Measurements from ENCODE around the gene GABRA4.

GABRA4 gene

DNA sequence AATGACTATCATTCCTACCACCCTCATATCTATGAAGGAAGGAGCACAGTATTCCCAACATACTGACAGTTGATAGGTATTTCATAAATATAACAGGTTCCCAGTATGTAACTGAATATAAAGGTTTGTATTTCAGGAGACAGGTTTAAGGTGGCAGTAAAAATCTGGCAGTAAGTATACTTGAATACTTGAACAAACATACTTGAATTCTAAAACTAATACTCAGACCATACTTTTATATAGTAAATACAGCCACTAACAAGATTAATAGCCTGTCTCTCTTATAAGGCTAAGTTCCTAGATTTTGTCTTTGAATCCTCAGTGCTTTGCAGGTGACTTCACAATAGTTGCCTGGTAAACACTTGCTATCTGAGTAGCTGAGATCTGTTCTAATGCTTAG, 37.8 kb downstream of the GABRA4 start:
- no peaks in the 10 kb centered on the region for H3K9me3 ChIP-seq (ENCODE audit: control insufficient read depth, low read length)
- H3K4me1 ChIP-seq (ENCODE audit: control insufficient read depth, insufficient read depth, low read length, poor library complexity, severe bottlenecking): no peaks in the 10 kb centered on the region
- no peak overlapping the region for H3K27ac ChIP-seq (ENCODE audit: insufficient read depth, low read length, poor library complexity, severe bottlenecking)
- H3K4me3 ChIP-seq (ENCODE audit: insufficient read depth, low read depth, low read length, poor library complexity, severe bottlenecking): no peak overlapping the region
- H3K27me3 ChIP-seq (replicated peaks; ENCODE audit: control insufficient read depth, insufficient read depth, low read length, poor library complexity, severe bottlenecking): no peaks in the 10 kb centered on the region
- H3K36me3 ChIP-seq (ENCODE audit: control insufficient read depth, insufficient read depth, low read length): no peaks in the 10 kb centered on the region
- DNase-seq: no peak

DNA sequence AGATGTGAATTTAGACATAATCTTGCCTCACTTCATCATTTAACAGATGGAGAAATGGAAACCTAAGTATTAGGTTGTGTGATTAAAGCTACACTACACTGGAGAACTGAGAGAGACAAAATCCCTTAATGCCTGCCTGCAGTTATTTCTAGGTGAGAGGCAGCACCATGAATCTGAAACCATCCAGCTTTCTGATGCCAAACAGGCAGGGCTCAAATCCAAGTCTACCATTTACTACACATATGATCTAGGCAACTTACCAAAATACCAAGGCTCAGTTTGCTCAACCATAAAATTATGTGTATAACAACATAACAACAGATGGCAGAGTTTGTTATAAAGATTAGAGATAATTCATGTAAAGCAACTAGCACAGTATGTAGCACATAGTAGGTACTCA, 38.7 kb downstream of the GABRA4 start:
- Histone ChIP-seq H3K27ac (ENCODE audit: insufficient read depth, low read length, poor library complexity, severe bottlenecking) (no peak overlapping the region), H3K36me3 (ENCODE audit: control insufficient read depth, insufficient read depth, low read length) (no peaks in the 10 kb centered on the region), H3K9me3 (ENCODE audit: control insufficient read depth, low read length) (no peaks in the 10 kb centered on the region), H3K4me1 (ENCODE audit: control insufficient read depth, insufficient read depth, low read length, poor library complexity, severe bottlenecking) (no peaks in the 10 kb centered on the region), H3K27me3 (replicated peaks; ENCODE audit: control insufficient read depth, insufficient read depth, low read length, poor library complexity, severe bottlenecking) (no peaks in the 10 kb centered on the region), H3K4me3 (ENCODE audit: insufficient read depth, low read depth, low read length, poor library complexity, severe bottlenecking) (no peak overlapping the region)
- no peak for DNase-seq

DNA sequence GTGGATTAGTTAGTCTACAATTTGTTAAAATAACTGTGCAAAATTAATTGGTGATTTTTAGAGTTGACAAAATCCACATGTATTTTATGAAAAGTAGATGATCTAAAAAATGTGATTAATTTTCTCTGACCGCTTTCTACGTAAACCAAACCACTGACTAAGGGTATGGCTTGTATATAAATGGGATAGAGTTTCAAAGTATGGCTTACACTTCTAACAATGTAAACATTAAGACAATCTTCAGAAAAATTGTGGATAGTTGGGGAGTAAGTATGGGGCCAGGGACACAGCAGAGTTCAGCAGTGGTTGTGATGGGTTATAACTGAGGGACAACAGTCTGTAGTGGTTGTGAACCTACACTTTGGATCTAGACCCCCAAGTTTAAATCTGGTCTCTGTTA, 39.8 kb downstream of the GABRA4 start:
- no peaks in the 10 kb centered on the region for H3K36me3 ChIP-seq (ENCODE audit: control insufficient read depth, insufficient read depth, low read length)
- DNase-seq: no peak
- no peaks in the 10 kb centered on the region for H3K4me1 ChIP-seq (ENCODE audit: control insufficient read depth, insufficient read depth, low read length, poor library complexity, severe bottlenecking)
- H3K27ac ChIP-seq (ENCODE audit: insufficient read depth, low read length, poor library complexity, severe bottlenecking): no peak overlapping the region
- no peaks in the 10 kb centered on the region for H3K9me3 ChIP-seq (ENCODE audit: control insufficient read depth, low read length)
- no peaks in the 10 kb centered on the region for H3K27me3 ChIP-seq (replicated peaks; ENCODE audit: control insufficient read depth, insufficient read depth, low read length, poor library complexity, severe bottlenecking)
- no peak overlapping the region for H3K4me3 ChIP-seq (ENCODE audit: insufficient read depth, low read depth, low read length, poor library complexity, severe bottlenecking)

DNA sequence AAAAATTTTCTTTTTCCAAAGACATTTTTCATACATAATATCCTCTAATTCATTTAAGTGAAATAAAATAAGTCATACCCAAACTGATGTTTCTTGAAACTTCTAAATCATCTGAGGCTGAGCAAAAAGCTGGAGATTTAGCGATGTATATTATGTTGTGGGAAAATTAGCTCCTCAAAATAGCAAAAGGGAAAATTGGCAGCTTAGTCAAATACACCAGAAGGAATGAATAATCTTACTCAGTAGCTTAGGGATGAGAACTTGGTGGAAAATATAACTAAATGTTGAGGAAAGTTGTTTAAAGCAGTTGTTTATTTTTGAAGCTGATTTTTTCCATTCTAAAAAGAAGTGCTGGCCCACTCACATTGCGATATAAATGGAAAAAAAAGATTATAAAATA, 40.9 kb downstream of the GABRA4 start:
- H3K36me3 ChIP-seq (ENCODE audit: control insufficient read depth, insufficient read depth, low read length): no peaks in the 10 kb centered on the region

DNA sequence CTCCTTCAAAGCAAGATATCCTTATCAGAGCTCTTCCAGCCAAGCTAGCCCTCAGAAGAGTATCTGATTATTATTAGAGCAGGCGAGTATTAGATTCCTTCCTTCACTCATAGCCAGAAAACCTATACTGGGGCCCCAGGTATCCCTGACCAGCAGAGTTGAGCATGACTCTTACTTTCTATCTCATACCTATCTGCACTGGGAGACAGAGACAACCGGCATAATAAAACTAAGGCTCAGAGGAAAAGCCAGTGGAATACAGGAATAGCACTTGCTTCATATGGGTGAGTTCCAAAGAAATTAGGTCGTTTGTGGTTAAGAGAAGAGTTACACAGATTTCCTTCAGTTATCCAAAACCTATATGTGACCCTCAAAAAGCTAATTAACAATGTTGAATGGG, 42.6 kb downstream of the GABRA4 start:
- H3K27me3 ChIP-seq (replicated peaks; ENCODE audit: control insufficient read depth, insufficient read depth, low read length, poor library complexity, severe bottlenecking): no peaks in the 10 kb centered on the region
- no peaks in the 10 kb centered on the region for H3K4me1 ChIP-seq (ENCODE audit: control insufficient read depth, insufficient read depth, low read length, poor library complexity, severe bottlenecking)
- H3K9me3 ChIP-seq (ENCODE audit: control insufficient read depth, low read length): no peaks in the 10 kb centered on the region
- no peaks in the 10 kb centered on the region for H3K36me3 ChIP-seq (ENCODE audit: control insufficient read depth, insufficient read depth, low read length)
- H3K4me3 ChIP-seq (ENCODE audit: insufficient read depth, low read depth, low read length, poor library complexity, severe bottlenecking): no peak overlapping the region
- no peak for DNase-seq
- H3K27ac ChIP-seq (ENCODE audit: insufficient read depth, low read length, poor library complexity, severe bottlenecking): no peak overlapping the region

More for the DNA sequence above, 40.9 kb downstream of the GABRA4 start:
- Histone ChIP-seq H3K4me1 (ENCODE audit: control insufficient read depth, insufficient read depth, low read length, poor library complexity, severe bottlenecking) (no peaks in the 10 kb centered on the region), H3K27ac (ENCODE audit: insufficient read depth, low read length, poor library complexity, severe bottlenecking) (no peak overlapping the region), H3K9me3 (ENCODE audit: control insufficient read depth, low read length) (no peaks in the 10 kb centered on the region), H3K4me3 (ENCODE audit: insufficient read depth, low read depth, low read length, poor library complexity, severe bottlenecking) (no peak overlapping the region), H3K27me3 (replicated peaks; ENCODE audit: control insufficient read depth, insufficient read depth, low read length, poor library complexity, severe bottlenecking) (no peaks in the 10 kb centered on the region)
- DNase-seq: no peak

DNA sequence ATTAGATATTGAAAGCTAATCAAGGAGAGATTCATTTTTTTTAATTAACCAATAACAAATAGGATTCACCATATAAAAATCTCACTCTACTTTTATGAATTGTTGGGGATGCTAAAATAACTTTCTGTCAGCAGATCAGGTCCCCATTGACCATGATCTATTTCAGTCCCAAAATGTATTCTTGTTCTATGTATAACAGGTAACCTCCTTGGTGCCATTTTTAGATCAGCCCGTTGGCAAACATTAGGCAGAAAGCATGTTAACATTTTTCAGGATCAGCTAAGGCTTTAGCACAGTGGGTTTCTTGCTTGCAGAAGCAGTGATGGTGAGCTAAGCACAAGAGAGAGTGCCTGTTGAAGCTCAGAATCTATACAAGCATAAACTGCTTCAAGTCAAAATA, 43.6 kb downstream of the GABRA4 start:
- Histone ChIP-seq H3K4me3 (ENCODE audit: insufficient read depth, low read depth, low read length, poor library complexity, severe bottlenecking) (no peak overlapping the region), H3K27ac (ENCODE audit: insufficient read depth, low read length, poor library complexity, severe bottlenecking) (no peak overlapping the region), H3K4me1 (ENCODE audit: control insufficient read depth, insufficient read depth, low read length, poor library complexity, severe bottlenecking) (no peaks in the 10 kb centered on the region), H3K27me3 (replicated peaks; ENCODE audit: control insufficient read depth, insufficient read depth, low read length, poor library complexity, severe bottlenecking) (no peaks in the 10 kb centered on the region), H3K9me3 (ENCODE audit: control insufficient read depth, low read length) (no peaks in the 10 kb centered on the region), H3K36me3 (ENCODE audit: control insufficient read depth, insufficient read depth, low read length) (no peaks in the 10 kb centered on the region)
- DNase-seq: no peak

DNA sequence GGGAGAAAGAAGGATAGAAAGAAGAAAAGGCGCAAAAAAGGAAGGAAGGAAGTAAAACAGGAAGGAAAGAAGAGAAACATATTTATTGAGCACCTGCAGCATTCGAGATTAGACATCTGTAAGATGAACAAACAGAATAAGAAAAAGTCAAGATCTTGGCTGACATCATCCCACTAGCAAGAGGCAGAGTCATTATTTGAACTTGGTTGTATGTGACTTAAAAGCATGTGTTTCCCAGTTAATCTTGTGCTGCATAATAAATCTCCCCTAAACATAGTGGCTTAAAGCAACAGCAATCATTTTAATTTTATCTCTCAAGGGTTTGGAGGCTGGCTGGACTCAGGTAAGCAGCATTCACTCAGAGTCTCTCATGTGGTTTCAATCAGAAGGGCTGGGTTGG, 45.8 kb downstream of the GABRA4 start:
- Histone ChIP-seq H3K27me3 (replicated peaks; ENCODE audit: control insufficient read depth, insufficient read depth, low read length, poor library complexity, severe bottlenecking) (no peaks in the 10 kb centered on the region), H3K4me3 (ENCODE audit: insufficient read depth, low read depth, low read length, poor library complexity, severe bottlenecking) (no peak overlapping the region), H3K9me3 (ENCODE audit: control insufficient read depth, low read length) (no peaks in the 10 kb centered on the region), H3K4me1 (ENCODE audit: control insufficient read depth, insufficient read depth, low read length, poor library complexity, severe bottlenecking) (no peaks in the 10 kb centered on the region), H3K27ac (ENCODE audit: insufficient read depth, low read length, poor library complexity, severe bottlenecking) (no peak overlapping the region), H3K36me3 (ENCODE audit: control insufficient read depth, insufficient read depth, low read length) (no peaks in the 10 kb centered on the region)
- no peak for DNase-seq

DNA sequence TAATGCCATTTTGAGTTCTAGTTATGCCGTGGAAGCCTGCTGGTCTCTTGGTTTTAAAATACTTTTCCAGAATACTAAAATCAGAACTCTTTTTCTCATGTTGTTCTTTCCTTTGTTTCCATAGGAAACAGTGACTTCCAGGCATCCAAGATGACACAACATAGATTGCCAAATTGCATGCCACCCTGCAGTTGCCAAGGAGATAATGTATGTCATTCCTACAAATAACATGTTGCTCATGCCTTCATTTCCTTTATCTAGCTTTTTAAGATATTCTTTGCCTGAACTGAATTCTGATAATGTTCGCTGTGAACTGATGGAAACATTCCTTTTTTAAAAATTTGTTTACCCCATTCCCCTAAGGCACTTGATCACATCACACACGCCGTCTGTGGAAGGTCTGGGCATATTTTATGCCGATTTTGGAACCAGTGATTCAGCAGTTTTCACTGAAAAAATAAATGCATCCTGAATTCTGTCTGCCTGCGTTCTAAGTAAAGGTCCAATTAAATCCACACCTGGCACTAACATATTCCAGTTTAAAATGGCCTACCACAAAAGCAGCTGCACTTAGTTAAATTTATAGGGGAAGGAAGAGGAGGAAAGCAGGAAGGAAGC, 46.4 kb downstream of the GABRA4 start:
- H3K27ac ChIP-seq (ENCODE audit: insufficient read depth, low read length, poor library complexity, severe bottlenecking): no peak overlapping the region
- H3K4me3 ChIP-seq (ENCODE audit: insufficient read depth, low read depth, low read length, poor library complexity, severe bottlenecking): no peak overlapping the region
- no peaks in the 10 kb centered on the region for H3K27me3 ChIP-seq (replicated peaks; ENCODE audit: control insufficient read depth, insufficient read depth, low read length, poor library complexity, severe bottlenecking)
- H3K9me3 ChIP-seq (ENCODE audit: control insufficient read depth, low read length): no peaks in the 10 kb centered on the region
- no peaks in the 10 kb centered on the region for H3K36me3 ChIP-seq (ENCODE audit: control insufficient read depth, insufficient read depth, low read length)
- H3K4me1 ChIP-seq (ENCODE audit: control insufficient read depth, insufficient read depth, low read length, poor library complexity, severe bottlenecking): no peaks in the 10 kb centered on the region
- no peak for DNase-seq

DNA sequence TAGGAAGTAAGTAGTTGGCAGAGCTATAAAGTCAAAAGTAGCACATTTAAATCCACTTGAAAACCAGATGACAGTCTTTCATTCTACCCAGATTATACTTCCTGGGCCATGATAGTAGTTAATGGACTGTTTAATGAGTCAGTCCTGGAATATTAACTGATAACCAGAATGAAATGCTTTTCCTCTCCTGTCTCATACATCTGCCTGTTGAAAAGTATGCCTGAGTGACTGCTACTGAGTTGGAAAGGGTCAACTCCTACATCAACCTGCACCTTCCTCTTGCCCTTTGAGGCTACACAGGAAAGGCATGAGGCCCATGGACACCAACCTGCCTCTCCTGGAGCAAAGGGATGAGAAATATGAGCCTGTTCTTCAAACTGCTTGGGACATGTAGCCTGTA, 48.3 kb downstream of the GABRA4 start:
- Histone ChIP-seq H3K9me3 (ENCODE audit: control insufficient read depth, low read length) (no peaks in the 10 kb centered on the region), H3K4me3 (ENCODE audit: insufficient read depth, low read depth, low read length, poor library complexity, severe bottlenecking) (no peak overlapping the region), H3K4me1 (ENCODE audit: control insufficient read depth, insufficient read depth, low read length, poor library complexity, severe bottlenecking) (no peaks in the 10 kb centered on the region), H3K27me3 (replicated peaks; ENCODE audit: control insufficient read depth, insufficient read depth, low read length, poor library complexity, severe bottlenecking) (no peaks in the 10 kb centered on the region), H3K36me3 (ENCODE audit: control insufficient read depth, insufficient read depth, low read length) (no peaks in the 10 kb centered on the region), H3K27ac (ENCODE audit: insufficient read depth, low read length, poor library complexity, severe bottlenecking) (no peak overlapping the region)
- DNase-seq: no peak

DNA sequence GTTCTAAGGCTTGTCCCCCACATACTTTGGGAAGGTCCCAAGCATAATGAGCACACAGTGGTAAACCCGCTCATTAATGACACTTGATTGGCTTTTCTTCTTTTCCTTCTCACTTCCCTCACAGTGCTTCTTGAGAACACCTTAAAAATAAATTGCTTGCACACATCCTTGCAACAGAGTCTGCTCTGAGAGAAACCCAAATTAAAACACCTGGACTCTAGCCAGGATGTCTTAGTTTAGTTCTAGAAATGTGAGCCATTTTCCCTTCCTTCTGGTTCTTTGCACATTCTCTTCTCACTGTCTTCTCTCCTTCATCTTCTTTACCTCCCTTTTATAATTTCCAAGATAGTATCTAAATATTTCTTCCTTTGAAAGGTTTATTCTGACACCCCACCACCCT, 49.0 kb downstream of the GABRA4 start:
- no peaks in the 10 kb centered on the region for H3K9me3 ChIP-seq (ENCODE audit: control insufficient read depth, low read length)
- H3K36me3 ChIP-seq (ENCODE audit: control insufficient read depth, insufficient read depth, low read length): no peaks in the 10 kb centered on the region
- H3K27me3 ChIP-seq (replicated peaks; ENCODE audit: control insufficient read depth, insufficient read depth, low read length, poor library complexity, severe bottlenecking): no peaks in the 10 kb centered on the region
- DNase-seq: no peak
- no peak overlapping the region for H3K4me3 ChIP-seq (ENCODE audit: insufficient read depth, low read depth, low read length, poor library complexity, severe bottlenecking)
- H3K4me1 ChIP-seq (ENCODE audit: control insufficient read depth, insufficient read depth, low read length, poor library complexity, severe bottlenecking): no peaks in the 10 kb centered on the region
- H3K27ac ChIP-seq (ENCODE audit: insufficient read depth, low read length, poor library complexity, severe bottlenecking): no peak overlapping the region

DNA sequence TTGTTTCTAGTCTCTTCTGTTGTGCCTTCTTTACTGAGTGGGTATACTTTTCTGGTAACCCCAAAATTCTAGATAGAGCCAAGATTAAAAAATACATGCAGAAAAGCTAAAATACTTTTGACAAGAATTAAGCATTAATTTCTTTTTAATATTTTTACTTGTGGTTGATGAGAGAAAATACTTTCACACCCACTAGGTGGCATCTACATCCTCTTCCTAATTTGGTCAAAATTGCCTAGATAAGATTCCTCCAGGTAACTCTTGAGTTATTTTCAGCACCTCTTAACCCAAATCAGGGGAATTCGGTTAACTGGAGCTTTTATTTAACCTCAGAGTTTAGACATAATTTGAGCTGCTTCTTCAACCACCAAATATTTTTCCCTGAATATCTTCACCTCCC, 55.9 kb downstream of the GABRA4 start:
- H3K9me3 ChIP-seq (ENCODE audit: control insufficient read depth, low read length): no peaks in the 10 kb centered on the region
- no peaks in the 10 kb centered on the region for H3K4me1 ChIP-seq (ENCODE audit: control insufficient read depth, insufficient read depth, low read length, poor library complexity, severe bottlenecking)
- H3K27ac ChIP-seq (ENCODE audit: insufficient read depth, low read length, poor library complexity, severe bottlenecking): no peak overlapping the region
- DNase-seq: no peak
- no peaks in the 10 kb centered on the region for H3K27me3 ChIP-seq (replicated peaks; ENCODE audit: control insufficient read depth, insufficient read depth, low read length, poor library complexity, severe bottlenecking)
- H3K36me3 ChIP-seq (ENCODE audit: control insufficient read depth, insufficient read depth, low read length): no peaks in the 10 kb centered on the region
- H3K4me3 ChIP-seq (ENCODE audit: insufficient read depth, low read depth, low read length, poor library complexity, severe bottlenecking): no peak overlapping the region
